Vagina (tissue), 2 donors: ENCODE data around the gene MBP. TPM values are rescaled to one million over a fixed set of nuclear protein-coding genes. Genes with fewer than 3 reads are reported as not detected.

ENCODE experiments used
- DNase-seq, 2 donors: peaks; one replicate each; pipeline ENCODE4 v3.0.0-alpha.2; 2017; ENCODE audit errors: extremely low spot score in 2 of 2
- H3K27ac ChIP-seq: fragments of 200-600 bp; sonication (generic); one replicate; pipeline ENCODE4 v1.5.1; 2019
- H3K27me3 ChIP-seq: fragments of 200-600 bp; sonication (generic); one replicate; pipeline ENCODE4 v1.5.1; 2019
- H3K36me3 ChIP-seq, 2 donors: fragments of 200-600 bp; sonication (generic); one replicate each; pipeline ENCODE4 v1.5.1; 2017 to 2019
- H3K4me1 ChIP-seq: fragments of 200-600 bp; sonication (generic); one replicate; pipeline ENCODE4 v1.5.1; 2019
- H3K4me3 ChIP-seq, 2 donors: fragments of 200-600 bp; sonication (generic); 1 replicate in 1 of 2; 2 replicates in 1 of 2; pipeline ENCODE4 v1.5.1; 2016 to 2019
- H3K9me3 ChIP-seq: fragments of 200-600 bp; sonication (generic); one replicate; pipeline ENCODE4 v1.5.1; 2019
- POLR2A ChIP-seq, 2 donors: fragments of 450-650 bp; IDR thresholded peaks; one replicate each; pipeline ENCODE4 v1.6.1; 2017; ENCODE audit warnings: antibody characterized with exemption in 2 of 2, mild to moderate bottlenecking in 2 of 2, moderate library complexity in 2 of 2
- POLR2AphosphoS5 ChIP-seq, 2 donors: sonication (generic); formaldehyde crosslinking; IDR thresholded peaks; one replicate each; pipeline ENCODE4 v1.9.0; 2017; ENCODE audit warnings: antibody characterized with exemption in 2 of 2, mild to moderate bottlenecking in 2 of 2, low read depth in 1 of 2; ENCODE audit not compliant: insufficient read depth in 1 of 2
- intact Hi-C: fragments of 100-400 bp; cut with DNase I; formaldehyde crosslinking; loops from one replicate; pipeline ENCODE4 v1.15.1; 2023
- total RNA-seq: library from RNA; depleted of rRNA; stranded (reverse); fragments of >200 nt; gene quantifications from one replicate; pipeline ENCODE4 v1.2.3, GENCODE V29; 2016
- TF ChIP-seq, protein P1 (sequence below), 3 experiments: fragments of 450-650 bp in 2 of 3; fragments of 200-600 bp in 1 of 3; sonication (generic) in 1 of 3; IDR thresholded peaks; one replicate each; pipeline ENCODE4 v1.5.1; 2017 to 2019; ENCODE audit warnings: antibody characterized with exemption in 3 of 3, mild to moderate bottlenecking in 2 of 3, moderate library complexity in 2 of 3

The MBP gene
- total RNA-seq, 1 donor from 2014 or later: 33.6 TPM

DNA sequence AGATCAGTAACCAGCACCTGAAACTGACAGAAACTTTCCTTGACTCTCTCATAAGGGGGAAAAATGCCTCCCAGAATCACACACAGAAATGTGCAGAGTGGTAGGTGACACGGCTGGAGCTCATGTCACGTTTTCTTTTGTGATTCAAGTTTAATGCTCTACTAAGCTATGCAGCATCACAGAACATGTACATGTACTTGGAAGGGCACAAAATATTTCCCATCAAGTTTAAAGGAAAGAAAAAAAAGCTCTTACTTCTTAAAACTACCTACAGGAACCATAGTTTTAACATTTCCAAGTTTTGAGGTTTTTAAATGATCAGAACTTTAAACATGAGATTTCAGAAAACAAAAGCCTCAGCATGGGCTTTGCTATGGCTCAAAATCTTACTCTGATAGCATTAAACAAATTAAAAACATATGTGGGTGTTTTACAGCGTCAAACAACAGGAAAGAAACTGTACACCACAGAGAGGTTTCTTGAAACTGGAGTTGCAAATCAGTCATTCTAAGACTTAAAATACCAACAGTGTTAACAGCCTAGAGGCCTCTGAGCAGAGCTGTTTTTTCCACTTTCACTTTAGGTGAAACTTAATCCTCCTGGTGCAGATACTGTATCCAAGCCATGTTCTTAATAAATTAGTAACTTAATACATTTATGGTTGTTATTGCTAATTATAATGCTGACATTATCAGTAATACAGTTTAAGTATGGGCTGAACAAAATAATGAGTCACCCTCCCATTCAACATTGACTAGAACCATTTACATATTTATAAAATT, 30.1 kb downstream of the MBP start:
- TF ChIP-seq, protein P1, sequence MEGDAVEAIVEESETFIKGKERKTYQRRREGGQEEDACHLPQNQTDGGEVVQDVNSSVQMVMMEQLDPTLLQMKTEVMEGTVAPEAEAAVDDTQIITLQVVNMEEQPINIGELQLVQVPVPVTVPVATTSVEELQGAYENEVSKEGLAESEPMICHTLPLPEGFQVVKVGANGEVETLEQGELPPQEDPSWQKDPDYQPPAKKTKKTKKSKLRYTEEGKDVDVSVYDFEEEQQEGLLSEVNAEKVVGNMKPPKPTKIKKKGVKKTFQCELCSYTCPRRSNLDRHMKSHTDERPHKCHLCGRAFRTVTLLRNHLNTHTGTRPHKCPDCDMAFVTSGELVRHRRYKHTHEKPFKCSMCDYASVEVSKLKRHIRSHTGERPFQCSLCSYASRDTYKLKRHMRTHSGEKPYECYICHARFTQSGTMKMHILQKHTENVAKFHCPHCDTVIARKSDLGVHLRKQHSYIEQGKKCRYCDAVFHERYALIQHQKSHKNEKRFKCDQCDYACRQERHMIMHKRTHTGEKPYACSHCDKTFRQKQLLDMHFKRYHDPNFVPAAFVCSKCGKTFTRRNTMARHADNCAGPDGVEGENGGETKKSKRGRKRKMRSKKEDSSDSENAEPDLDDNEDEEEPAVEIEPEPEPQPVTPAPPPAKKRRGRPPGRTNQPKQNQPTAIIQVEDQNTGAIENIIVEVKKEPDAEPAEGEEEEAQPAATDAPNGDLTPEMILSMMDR (IDR thresholded peaks at IDR 0.05): no peak
- peak in 1 of 2 donors; percentile 36 for TF ChIP-seq POLR2AphosphoS5 (IDR thresholded peaks at IDR 0.05; ENCODE audit: insufficient read depth in 1 of 2, low read depth in 1 of 2)
- Histone ChIP-seq H3K4me1 (peaks cover 82% of the 10 kb centered on the region), H3K27me3 (no peaks in the 10 kb centered on the region), H3K4me3 (peak overlapping the region in 1 of 2 donors; percentile 22), H3K9me3 (no peaks in the 10 kb centered on the region), H3K36me3 (no peaks in the 10 kb centered on the region), H3K27ac (peak overlapping the region; percentile 98)
- peak in 1 of 2 donors; percentile 16 for DNase-seq
- intact Hi-C loops: no loop called here

DNA sequence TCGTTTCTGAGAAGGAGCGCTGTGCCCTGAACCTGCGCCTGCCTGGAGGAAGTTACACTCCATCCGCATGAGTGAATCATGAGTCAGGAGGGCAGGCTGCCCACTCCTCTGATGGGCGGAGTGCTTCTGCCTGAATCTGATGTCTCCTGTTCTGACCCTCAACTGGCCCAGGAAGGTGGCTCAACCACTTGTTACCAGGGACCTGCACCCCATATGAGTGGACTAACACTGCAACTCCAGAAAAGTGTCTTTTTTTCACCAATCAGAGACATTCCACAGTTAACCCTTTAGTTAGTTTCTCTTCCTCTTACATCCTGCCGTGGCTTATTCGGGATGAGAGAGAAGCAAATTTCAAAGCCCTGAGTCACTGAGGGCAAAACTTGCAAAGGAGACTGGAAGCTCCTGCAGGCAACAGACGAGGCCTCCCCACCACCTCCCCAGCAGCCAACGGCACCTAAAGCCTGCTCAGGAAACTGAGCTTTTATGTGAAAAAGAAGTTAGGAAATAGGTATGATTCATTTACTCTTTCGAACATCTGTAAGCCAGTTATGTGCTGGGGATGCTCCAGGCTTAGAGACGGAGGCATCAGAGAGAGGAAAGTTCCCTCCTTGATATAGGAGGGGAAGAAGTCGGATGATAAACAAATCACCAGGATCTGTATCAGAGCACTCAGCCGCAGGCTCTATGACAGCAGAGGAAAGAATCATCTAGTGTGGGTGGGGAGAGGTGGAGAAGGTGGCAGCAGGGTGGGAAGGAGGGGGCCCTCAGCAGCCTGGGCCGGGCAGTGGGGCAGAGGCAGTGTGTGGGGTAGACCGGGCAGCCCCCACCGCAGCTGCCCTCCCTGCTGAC, 30.9 kb downstream of the MBP start:
- Histone ChIP-seq H3K36me3 (no peaks in the 10 kb centered on the region), H3K4me3 (peak overlapping the region; percentile 6 to 22), H3K27me3 (no peaks in the 10 kb centered on the region), H3K9me3 (no peaks in the 10 kb centered on the region), H3K27ac (peak overlapping the region; percentile 98), H3K4me1 (peaks cover 82% of the 10 kb centered on the region)
- intact Hi-C loops: no loop called here
- peak; percentile 35 to 78 for TF ChIP-seq POLR2AphosphoS5 (IDR thresholded peaks at IDR 0.05; ENCODE audit: insufficient read depth in 1 of 2, low read depth in 1 of 2)
- TF ChIP-seq, protein P1 (IDR thresholded peaks at IDR 0.05): no peak
- peak in 1 of 2 donors; percentile 17 for TF ChIP-seq POLR2A (IDR thresholded peaks at IDR 0.05)
- DNase-seq: peak in 1 of 2 donors; percentile 93

DNA sequence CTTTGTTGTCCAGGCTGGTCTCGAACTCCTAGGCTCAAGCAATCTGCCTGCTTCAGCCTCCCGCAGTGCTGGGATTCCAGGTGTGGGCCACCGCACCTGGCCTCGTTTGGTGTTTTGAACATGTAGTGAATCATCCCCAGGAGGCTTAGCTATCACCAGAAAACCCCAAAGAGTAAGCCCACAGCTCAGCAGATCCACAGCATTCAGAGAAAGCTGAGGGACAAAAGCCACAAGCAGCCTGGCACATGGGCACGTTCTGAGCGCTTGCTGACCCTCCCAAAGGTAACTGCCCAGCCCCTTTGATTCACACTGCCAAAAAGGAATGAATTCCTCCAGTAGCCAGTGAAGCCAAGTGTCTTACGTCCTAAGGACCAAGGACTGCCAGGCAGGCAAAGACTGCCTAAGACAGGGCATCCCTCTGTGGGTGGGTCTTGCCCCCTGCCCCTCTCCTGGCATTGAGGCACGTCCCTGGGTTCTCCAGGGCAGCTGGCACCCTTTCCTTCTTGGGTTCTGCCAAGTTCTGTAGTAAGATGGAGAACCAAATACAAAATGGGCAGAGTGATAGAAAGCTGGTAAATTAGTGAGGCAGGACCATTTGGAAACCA, 31.7 kb downstream of the MBP start:
- Histone ChIP-seq H3K4me1 (peaks cover 83% of the 10 kb centered on the region), H3K27me3 (no peaks in the 10 kb centered on the region), H3K27ac (peak overlapping the region; percentile 98), H3K36me3 (no peaks in the 10 kb centered on the region), H3K9me3 (no peaks in the 10 kb centered on the region), H3K4me3 (peak overlapping the region; percentile 6 to 22)
- no peak for DNase-seq
- intact Hi-C loops: no loop called here
- TF ChIP-seq POLR2AphosphoS5 (IDR thresholded peaks at IDR 0.05; ENCODE audit: insufficient read depth in 1 of 2, low read depth in 1 of 2) (no peak), POLR2A (IDR thresholded peaks at IDR 0.05) (no peak)
- TF ChIP-seq, protein P1 (IDR thresholded peaks at IDR 0.05): no peak

DNA sequence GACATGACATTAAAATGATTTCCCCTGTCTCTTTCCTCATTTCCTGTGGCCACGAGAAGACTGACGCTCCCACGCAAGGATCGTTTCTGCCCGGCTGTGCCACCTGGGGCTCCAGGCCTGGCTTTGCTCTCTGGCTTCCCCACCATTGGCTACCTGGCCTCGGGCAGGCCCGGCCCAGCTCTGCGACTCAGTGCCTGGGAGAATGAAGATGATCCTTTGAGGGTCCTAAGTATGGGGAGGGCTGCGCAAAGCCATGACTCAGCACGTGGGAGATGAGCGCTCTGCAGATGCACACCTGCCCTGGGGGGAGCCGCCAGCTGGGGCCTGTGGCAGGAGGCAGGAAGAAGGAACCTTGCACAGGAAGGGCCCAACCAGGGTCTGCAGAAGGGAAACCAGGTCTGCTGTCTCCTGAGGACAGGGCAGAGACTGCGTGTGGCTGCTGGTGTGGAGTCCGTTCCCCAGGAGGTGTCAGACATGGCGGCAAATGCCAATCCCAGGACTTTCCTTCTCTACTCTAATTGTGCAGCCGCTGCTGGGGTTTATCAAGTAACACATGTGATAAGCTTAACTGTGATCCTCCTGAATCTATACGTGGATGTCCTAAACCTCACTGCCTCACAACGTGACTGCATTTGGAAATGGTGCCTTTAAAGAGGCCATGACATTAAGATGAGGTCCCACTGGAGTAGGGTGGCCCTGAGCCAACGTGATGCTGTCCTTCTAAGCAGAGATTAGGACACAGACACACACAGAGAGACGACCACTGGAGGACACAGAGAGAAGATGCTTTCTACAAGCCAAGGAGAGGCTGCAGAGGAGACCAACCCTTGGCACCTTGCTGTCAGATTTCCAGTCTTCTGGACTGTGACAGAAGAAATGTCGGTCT, 32.9 kb downstream of the MBP start:
- peaks cover 86% of the 10 kb centered on the region for H3K4me1 ChIP-seq
- H3K9me3 ChIP-seq: no peaks in the 10 kb centered on the region
- intact Hi-C loops: no loop called here
- H3K27me3 ChIP-seq: no peaks in the 10 kb centered on the region
- TF ChIP-seq, protein P1 (IDR thresholded peaks at IDR 0.05): no peak
- TF ChIP-seq POLR2AphosphoS5 (IDR thresholded peaks at IDR 0.05; ENCODE audit: insufficient read depth in 1 of 2, low read depth in 1 of 2) (no peak), POLR2A (IDR thresholded peaks at IDR 0.05) (no peak)
- no peaks in the 10 kb centered on the region for H3K36me3 ChIP-seq
- no peak overlapping the region for H3K4me3 ChIP-seq
- H3K27ac ChIP-seq: peak overlapping the region; percentile 98
- DNase-seq: no peak
